HG02970 (cell line): ENCODE data around the gene SH3TC1.

Source experiments
- ATAC-seq: cut with Tn5 transposase; IDR thresholded peaks from one replicate; pipeline ENCODE4 v1.9.1; 2021; ENCODE audit warnings: mild to moderate bottlenecking, moderate library complexity, moderate number of reproducible peaks; ENCODE audit not compliant: unreplicated experiment, low FRiP score

SH3TC1 gene

GRCh38 chr4:8179771-8180170, 19.3 kb upstream of the SH3TC1 start:
- no peak for ATAC-seq

- no peak for ATAC-seq
These were observed 18.6 kb upstream of the SH3TC1 start for GRCh38 chr4:8180310-8181093.

- no peak for ATAC-seq
These were observed 18.0 kb upstream of the SH3TC1 start for GRCh38 chr4:8181119-8181518.

GRCh38 chr4:8181844-8182243, 17.2 kb upstream of the SH3TC1 start:
- ATAC-seq = no peak

GRCh38 chr4:8182294-8182693, 16.8 kb upstream of the SH3TC1 start:
- no peak for ATAC-seq

GRCh38 chr4:8182858-8183725, 16.0 kb upstream of the SH3TC1 start:
- ATAC-seq = no peak

- no peak for ATAC-seq
These were observed 15.0 kb upstream of the SH3TC1 start for GRCh38 chr4:8184061-8184460.

- no peak for ATAC-seq
These were observed 13.8 kb upstream of the SH3TC1 start for GRCh38 chr4:8185295-8185694.

- no peak for ATAC-seq
These were observed 13.2 kb upstream of the SH3TC1 start for GRCh38 chr4:8185930-8186329.

GRCh38 chr4:8188085-8188484, 11.0 kb upstream of the SH3TC1 start:
- no peak for ATAC-seq

- no peak for ATAC-seq
These were observed 10.1 kb upstream of the SH3TC1 start for GRCh38 chr4:8188743-8189550.

GRCh38 chr4:8189551-8190466, 9.3 kb upstream of the SH3TC1 start:
- ATAC-seq = no peak

GRCh38 chr4:8191136-8191747, 7.8 kb upstream of the SH3TC1 start:
- no peak for ATAC-seq

- ATAC-seq = peak; percentile 47
These were observed 6.0 kb upstream of the SH3TC1 start for GRCh38 chr4:8192748-8193738.

- no peak for ATAC-seq
These were observed 4.5 kb upstream of the SH3TC1 start for GRCh38 chr4:8194306-8195242.

- no peak for ATAC-seq
These were observed 3.7 kb upstream of the SH3TC1 start for GRCh38 chr4:8195431-8195830.

GRCh38 chr4:8195841-8196458, 3.1 kb upstream of the SH3TC1 start:
- ATAC-seq = no peak
